EH (cell line): ENCODE data around the gene TTC34.

Source experiments
- DNase-seq: peaks from one replicate; pipeline ENCODE4 v3.0.0-alpha.2; 2015; ENCODE audit warnings: low read depth

TTC34 gene

DNA sequence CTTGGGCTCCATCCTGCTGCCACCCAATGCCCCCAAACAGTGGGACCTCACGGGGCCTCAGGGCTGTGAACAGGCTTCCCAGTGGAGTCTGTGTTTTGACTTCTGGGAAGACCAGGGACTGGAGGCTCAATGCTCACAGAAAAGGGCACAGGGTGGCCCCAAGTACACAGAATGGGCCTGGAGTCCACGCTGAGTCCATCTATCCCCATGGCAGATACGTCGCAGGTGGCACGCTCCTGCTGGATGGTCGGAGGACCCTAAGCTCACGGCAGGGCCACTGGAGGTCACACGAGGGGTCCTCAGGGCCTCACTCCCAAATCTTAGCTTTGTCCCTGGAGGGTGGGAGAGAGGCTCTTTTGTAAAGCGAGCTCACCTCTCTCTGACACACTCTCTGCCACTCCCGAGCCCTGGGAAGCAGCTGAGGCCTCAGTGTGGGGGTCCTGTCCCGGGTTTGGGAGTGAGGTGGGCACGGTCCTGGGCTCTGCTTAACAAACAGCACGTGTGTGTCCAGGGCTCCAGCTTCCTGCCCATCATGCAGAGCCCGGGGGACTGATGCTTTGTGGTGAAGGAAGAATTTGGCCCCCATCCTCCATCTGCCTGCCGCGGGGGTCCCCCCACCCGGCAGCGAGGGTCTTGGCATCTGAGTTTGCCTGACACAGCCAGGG lies 27.2 kb upstream of the TTC34 start:
- no peak for DNase-seq

DNA sequence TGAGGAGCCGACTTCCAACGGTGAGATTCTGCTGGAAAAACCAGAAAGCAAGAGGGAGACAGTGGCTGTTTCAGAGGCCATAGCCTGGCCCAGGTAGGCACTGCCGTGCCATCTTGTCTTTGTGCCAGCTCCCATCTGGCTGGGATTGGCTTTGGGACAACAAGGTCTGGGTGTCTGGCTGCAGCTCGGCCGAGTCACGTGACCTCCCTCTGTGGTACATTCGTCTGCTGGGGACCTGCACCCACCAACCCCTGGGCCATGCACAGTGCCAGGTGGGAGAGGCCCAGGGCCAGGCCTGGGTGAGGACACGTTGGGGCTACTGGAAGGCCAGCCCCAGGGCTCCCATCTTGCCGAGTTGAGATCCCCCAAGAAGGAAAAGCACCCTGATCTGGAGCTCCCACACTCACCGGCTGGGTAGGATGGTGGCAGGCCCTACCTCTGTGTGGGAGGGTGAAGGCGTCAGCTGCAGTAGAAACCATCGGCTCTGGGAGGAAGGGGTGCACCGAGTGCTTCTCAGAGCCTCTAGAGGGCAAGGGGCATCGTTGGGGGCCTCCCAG lies 25.3 kb upstream of the TTC34 start:
- DNase-seq = no peak

- no peak for DNase-seq
Observed at GRCh38 chr1:2826316-2826715, 24.8 kb upstream of the TTC34 start.

GRCh38 chr1:2825487-2826189 lies 24.1 kb upstream of the TTC34 start:
- no peak for DNase-seq

DNA sequence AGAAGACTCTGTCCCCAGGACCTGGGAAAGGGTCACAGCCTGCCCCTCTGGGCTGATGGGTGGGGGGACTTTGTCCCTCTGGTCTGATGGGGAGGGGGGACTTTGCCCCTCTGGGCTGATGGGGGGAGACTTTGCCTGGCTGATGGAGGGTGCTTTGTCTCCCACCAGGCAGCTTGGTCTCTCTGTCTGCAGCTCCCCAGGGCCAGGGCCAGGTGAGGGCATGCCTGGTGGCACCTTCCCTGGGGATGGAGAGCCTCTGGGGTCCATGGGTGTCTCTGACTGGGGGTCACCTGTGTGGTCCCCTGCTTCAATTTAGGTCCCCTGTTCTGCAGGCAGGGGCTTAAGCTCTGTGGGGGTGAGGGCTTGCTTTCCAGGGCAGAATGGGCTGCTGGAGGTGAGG lies 23.5 kb upstream of the TTC34 start:
- no peak for DNase-seq

DNA sequence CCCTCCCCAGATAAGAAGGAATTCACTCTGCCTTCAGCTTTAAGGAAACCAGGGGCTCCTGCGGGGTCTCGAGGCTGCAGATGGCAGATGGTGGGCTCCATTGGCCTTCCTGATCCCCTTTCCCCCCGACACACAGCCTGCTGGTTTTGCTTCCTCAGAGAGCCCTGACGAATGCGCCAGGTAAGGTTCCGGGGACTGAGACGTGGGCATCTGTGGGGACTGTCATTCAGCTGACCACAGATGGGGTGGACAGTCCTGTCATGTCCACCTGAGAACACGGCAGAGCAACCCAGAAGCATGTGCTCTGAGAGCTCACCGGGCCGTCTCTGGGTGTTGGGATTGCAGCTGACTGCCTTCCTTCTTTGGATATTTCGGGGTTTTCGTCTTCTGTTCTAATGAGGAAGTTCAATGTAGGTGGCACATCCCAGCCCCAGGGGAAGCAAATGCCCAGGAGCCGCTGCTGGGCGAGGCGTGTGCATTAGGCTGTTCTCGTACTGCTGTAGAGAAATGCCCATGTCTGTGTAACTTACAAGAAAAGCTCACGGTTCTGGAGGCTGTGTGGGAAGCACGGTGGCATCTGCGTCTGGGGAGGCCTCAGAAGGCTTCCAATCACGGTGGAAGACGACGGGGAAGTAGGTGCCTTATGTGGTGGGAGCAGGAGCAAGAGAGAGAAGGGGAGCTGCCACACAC lies 22.6 kb upstream of the TTC34 start:
- DNase-seq = no peak

GRCh38 chr1:2822621-2823145 lies 21.2 kb upstream of the TTC34 start:
- no peak for DNase-seq

DNA sequence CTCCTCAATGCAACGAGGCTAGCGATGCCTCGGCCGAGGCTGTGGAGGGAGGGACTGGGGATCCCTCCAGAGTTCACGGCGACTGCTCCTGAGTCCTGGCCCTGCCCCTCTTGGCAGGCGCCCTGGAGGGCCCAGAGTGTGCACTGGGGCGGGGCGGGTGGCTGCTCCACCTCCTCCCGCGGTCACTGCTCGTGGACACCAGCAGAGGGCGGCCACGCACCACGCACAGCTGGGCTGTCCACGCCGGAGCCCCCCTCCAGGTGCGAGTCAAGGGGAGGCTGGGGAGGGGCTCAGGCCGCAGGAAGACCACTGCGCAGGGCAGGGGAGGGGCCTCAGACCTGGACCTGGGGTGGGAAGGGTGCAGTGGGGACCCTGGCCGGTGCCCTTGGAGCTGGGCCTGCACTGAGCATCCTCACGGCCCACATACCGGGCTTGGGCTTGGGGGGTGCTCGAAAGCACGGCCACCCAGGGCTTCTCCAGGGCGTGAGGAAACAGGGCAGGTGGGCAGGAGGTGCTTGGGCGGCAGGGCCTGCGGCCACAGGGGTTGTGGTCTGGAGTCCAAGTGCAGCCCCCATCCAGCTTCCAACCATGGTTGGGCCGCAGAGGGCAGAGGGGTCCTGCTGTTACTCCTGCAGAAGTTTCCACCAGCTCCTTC lies 20.6 kb upstream of the TTC34 start:
- DNase-seq = no peak

DNA sequence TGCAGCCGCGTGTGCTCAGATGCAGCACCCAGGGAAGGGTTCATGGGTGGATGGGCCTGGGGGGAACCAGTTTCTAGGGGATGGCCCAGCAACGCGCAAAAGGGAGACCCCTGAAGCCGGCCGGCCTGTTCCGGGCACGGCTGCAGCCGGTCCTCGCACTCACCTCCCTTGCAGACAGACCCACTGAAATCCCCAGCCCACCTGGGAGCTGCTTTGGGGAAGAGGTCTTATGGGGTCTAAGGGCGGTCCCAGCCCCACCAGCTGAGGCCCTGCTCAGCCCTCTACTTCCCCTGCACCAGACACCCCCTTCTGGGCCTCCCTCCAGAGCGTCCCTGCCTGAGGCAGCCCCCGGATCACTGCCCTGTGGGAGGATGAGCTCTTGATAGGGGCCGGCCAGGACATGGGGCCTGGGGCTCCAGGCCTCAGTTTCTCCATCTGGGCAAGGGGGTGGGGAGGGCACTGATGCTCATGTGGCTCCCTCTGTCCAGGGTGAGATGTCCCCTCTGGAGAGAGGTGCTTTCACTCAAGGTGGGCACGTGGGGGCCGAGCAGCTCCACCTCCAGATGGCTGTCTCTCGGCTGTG lies 20.0 kb upstream of the TTC34 start:
- no peak for DNase-seq

DNA sequence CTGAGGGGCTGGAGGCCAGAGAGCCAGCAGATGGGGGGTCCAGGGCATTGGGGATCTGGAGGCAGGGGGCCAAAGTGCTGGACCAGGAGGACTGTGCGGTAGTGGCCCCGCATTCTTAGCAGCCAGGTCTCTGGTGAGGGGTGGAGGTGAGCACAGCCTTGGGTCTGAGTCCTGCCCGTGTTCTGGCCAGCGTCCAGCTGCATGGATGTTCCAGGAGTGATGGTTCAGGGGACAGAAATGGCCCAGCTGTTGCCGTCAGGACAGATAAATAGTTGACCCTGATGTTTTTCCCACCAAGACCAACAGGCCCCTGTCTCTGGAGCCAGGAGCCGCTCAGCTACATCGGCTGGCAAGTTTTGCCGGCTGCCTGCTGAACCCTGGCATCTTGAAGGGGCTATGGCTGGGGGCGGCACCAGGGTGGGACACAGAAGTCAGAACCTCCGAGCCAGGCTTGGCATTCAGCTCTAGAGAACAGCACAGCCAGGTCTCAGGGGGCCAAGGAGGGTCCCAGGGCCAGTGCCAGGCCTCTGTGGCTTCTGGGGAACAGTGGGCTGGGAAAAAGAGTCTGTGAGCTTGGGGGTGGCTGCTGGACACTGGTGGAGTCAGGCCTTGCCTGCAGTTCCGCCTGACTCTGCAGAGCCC lies 19.4 kb upstream of the TTC34 start:
- DNase-seq = no peak

DNA sequence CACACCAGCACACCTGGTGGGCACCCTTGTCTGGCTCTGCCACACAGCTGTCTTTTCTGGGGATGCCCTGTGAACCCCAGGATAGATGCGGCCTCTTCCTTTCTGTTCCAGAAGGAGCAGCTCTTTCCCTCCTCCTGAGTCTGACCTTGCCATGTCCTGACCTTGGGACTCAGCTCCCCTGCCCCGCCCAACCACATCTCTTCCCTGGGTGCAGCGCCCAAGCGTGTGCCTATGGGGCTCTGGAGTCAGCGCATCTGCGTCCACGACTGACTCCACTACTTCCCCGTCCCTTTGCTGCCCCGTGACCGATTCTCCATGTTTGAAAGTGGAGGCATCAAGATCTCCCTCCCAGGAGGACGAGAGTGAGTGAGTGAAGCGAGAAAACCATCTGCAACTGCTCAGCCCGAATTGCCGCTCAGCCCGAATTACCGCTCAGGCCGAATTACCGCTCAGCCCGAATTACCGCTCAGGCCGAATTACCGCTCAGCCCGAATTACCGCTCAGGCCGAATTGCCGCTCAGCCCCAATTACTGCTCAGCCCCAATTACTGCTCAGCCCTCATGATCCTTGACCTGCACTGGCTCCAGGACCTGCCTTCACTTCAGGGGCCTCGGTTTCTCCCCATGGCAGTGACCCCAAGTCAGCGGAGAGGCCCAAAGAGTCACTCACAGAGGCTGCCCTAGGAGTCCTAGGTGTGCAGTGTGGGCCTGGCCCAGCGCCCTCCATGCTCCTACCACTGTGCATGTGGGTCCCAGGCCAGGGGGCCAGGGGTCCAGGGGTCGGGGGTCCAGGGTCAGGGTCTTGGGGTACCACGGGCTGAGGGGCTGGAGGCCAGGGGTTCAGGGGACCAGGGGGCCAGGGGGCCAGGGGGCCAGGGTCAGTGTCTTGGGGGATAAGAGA lies 18.6 kb upstream of the TTC34 start:
- DNase-seq = no peak

DNA sequence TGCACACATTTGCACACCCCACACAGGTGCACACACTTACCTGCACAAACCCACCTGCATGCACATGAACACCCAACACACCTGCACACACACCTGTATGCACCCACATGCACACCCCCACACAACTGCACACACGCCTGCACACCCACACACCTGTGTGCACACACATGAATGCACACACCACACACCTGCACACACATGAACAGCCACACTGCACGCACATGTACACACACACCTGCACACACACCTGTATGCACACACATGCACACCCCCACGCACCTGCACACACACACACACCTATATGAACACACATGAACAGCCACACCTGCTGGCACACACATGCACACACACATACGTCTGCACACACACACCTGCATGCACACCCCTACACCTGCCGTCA lies 17.9 kb upstream of the TTC34 start:
- no peak for DNase-seq

DNA sequence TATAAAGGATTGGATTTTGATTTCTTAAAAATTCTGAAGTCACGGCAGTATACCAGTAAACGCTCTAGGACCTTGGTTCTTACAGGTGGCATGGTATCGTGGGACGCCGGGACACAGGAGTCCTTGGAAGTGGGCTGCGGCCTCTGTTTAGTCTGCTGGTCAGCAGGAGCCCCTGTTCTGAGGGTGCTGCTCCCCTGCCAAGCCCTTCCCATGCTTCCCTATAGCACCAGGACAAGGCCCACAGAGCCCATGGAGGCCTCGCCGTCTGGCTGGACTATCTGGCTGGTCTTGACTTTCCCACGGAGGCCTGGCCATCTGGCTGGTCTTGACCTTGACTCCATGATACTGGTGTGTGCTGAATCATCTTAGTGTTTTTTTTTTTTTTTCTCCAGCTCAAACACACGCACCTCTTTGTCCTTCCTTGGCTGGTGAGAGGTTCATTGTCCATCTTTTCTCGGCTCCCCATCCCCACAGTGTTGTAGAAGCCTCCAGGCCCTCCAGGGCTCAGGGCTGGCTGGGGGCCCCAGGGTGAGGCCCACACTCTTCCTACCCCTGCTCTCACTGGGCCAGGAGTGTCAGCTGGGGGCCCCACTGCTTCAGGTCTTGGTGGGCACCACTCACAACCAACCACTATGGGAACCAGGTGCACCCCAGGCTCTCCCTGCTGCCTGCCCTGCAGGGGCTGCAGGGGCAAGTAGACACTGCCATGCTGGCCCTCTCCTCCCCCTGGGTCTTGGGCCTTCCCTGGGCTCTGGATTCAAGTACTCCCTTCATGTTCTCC lies 16.5 kb upstream of the TTC34 start:
- DNase-seq = no peak

DNA sequence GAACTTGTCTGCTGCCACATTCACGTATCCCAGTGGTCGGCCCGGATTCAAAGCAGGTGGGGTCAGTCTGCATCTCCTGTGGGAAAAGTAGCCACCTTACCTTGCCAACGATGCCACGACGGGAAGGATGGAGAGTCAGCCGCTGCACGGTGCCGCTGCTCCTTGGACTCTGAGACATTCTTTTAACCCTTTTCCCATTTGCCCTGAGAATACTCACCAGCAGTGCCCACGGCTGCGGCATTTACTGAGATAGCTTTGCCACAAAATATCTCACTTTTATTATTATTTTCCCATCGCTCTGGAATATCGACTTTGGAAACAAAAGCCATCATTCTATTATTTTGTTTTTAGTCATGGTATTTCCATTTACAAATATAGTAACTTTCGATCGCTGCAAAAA lies 15.3 kb upstream of the TTC34 start:
- no peak for DNase-seq

- no peak for DNase-seq
Observed at GRCh38 chr1:2815551-2815950, 14.1 kb upstream of the TTC34 start.

- DNase-seq = no peak
Observed at GRCh38 chr1:2814511-2815075, 13.1 kb upstream of the TTC34 start.

DNA sequence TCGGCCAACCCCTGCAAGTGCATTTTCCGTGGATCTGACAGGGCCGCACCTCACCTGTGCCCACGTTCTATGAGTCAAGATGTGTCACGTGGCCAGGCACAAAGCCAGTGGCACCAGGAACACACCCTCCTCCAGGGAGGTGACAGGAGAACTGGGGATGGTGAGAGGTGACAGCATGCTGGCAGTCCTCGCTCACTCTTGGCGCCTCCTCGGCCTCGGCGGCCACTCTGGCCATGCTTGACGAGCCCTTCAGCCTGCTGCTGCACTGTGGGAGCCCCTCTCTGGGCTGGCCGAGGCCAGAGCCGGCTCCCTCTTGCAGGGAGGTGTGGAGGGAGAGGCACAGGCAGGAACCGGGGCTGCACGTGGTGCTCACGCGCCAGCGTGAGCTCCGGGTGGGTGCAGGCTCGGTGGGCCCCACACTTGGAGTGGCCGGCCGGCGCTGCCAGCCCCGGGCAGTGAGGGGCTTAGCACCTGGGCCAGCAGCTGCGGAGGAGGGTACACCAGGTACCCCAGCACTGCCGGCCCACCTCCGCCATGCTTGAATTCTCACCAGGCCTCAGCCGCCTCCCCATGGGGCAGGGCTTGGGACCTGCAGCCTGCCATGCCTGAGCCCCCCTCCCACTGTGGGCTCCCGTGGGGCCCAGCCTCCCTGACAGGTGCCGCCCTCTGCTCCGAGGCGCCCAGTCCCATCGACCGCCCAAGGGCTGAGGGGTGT lies 11.6 kb upstream of the TTC34 start:
- DNase-seq = no peak

DNA sequence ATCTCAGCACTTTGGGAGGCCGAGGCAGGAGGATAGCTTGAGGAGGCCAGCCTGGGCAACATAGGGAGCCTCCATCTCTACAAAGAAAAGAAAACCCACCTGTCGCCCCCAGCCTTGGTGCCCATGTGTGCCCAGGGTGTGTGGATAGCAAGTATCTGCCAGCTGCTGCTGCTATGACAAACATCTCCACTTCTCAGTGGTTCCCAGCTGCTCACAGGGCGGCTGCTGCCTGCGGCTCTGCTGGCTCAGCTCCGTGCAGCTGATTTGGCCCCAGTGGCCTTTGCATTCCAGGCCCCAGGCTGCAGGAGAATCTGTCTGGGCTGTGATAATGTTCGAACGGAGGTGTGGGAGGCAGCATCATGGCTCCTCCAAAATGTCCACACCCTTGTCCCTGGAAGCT lies 10.6 kb upstream of the TTC34 start:
- no peak for DNase-seq

DNA sequence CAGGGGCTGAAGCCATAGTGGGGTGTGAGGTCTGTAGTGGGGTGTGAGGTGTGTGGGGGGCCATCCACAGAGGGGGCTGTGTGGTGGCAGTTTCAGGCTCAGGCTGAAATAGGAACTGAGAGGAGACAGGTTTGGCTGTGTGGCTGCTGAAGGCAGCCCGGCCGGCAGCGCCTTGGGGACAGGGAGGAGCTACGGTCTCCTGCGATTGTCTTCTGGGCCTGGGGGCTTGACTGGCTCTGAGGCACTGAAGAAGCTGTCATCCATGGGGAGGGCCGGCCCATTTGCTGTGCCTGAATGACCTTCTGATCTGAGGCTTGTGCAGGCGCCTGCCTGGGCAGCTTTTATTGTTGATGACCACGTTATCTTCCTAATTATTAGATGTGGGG lies 10.0 kb upstream of the TTC34 start:
- no peak for DNase-seq
